Activated CD8-positive, alpha-beta T cell treated with anti-CD3 and anti-CD28 coated beads for 36 hours (primary cell): ENCODE data around the gene TOLLIP. TPM values are rescaled to one million over a fixed set of nuclear protein-coding genes. Genes with fewer than 3 reads are reported as not detected.
"Not testable (repeated sequence)": the region's sequence is repeated elsewhere in the genome, so short reads cannot be mapped to it uniquely, and the experiment has no call there.

Experiments
- ATAC-seq: fragments of 200-7000 bp; cut with Tn5 transposase; one replicate; pipeline ENCODE4 v1.10.0; 2021; ENCODE audit warnings: mild to moderate bottlenecking, moderate library complexity
- CTCF ChIA-PET: fragments of 350-600 bp; sonication (Branson Sonifier 250); formaldehyde crosslinking; loops from one replicate; lab custom pipeline; 2021; ENCODE audit warnings: antibody characterized with exemption; lab: Charles Lee
- POLR2A ChIA-PET: fragments of 350-600 bp; sonication (Branson Sonifier 250); formaldehyde crosslinking; loops from one replicate; lab custom pipeline; 2021; ENCODE audit warnings: antibody characterized with exemption; lab: Charles Lee
- DNase-seq: peaks from one replicate; pipeline ENCODE4 v3.0.0-alpha.2; 2020
- H3K27ac Mint-ChIP-seq: one replicate; pipeline ENCODE4 v1.8.0; 2021; ENCODE audit warnings: mild to moderate bottlenecking, mixed read lengths
- H3K27me3 Mint-ChIP-seq: one replicate; pipeline ENCODE4 v1.8.0; 2021; ENCODE audit warnings: mixed read lengths
- H3K36me3 Mint-ChIP-seq: one replicate; pipeline ENCODE4 v1.8.0; 2021; ENCODE audit warnings: low read depth, mixed read lengths
- H3K4me1 Mint-ChIP-seq: one replicate; pipeline ENCODE4 v1.8.0; 2021; ENCODE audit warnings: low read depth, mixed read lengths
- H3K4me3 Mint-ChIP-seq: one replicate; pipeline ENCODE4 v1.8.0; 2021; ENCODE audit warnings: mild to moderate bottlenecking, moderate library complexity, mixed read lengths
- H3K9me3 Mint-ChIP-seq: one replicate; pipeline ENCODE4 v1.8.0; 2021; ENCODE audit warnings: mixed read lengths
- CTCF ChIP-seq: fragments of 200-600 bp; IDR thresholded peaks from one replicate; pipeline ENCODE4 v1.8.0; 2022; ENCODE audit warnings: antibody characterized with exemption, mild to moderate bottlenecking
- intact Hi-C: fragments of 100-400 bp; cut with micrococcal nuclease; formaldehyde crosslinking; loops from one replicate; pipeline ENCODE4 v1.10.0; 2022
- total RNA-seq, 2 experiments: library from RNA; stranded (reverse); gene quantifications; one replicate each; pipeline ENCODE4 v1.2.3, GENCODE V29; 2021

TOLLIP gene
- total RNA-seq, 2 experiments from 2014 or later: 32.4 to 33.1 TPM

DNA sequence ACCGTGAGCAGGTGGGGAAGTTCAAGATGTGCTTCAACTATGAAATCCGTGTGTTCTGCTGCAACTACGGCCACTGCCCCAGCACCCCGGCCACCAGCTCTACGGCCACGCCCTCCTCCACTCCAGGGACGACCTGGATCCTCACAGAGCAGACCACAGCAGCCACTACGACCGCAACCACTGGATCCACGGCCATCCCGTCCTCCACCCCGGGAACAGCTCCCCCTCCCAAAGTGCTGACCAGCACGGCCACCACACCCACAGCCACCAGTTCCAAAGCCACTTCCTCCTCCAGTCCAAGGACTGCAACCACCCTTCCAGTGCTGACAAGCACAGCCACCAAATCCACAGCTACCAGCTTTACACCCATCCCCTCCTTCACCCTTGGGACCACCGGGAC lies 63.7 kb downstream of the TOLLIP start:
- POLR2A ChIA-PET, H3K9me3 Mint-ChIP-seq, DNase-seq, ATAC-seq, CTCF ChIA-PET, H3K4me1 Mint-ChIP-seq, intact Hi-C loops, H3K36me3 Mint-ChIP-seq, H3K27ac Mint-ChIP-seq, H3K27me3 Mint-ChIP-seq, H3K4me3 Mint-ChIP-seq: not testable (repeated sequence)

DNA sequence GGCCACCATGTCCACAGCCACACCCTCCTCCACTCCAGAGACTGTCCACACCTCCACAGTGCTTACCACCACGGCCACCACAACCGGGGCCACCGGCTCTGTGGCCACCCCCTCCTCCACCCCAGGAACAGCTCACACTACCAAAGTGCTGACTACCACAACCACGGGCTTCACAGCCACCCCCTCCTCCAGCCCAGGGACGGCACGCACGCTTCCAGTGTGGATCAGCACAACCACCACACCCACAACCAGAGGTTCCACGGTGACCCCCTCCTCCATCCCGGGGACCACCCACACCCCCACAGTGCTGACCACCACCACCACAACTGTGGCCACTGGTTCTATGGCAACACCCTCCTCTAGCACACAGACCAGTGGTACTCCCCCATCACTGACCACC lies 64.9 kb downstream of the TOLLIP start:
- H3K4me3 Mint-ChIP-seq, H3K27ac Mint-ChIP-seq, H3K9me3 Mint-ChIP-seq, H3K36me3 Mint-ChIP-seq, ATAC-seq, intact Hi-C loops, H3K27me3 Mint-ChIP-seq, POLR2A ChIA-PET, CTCF ChIA-PET, H3K4me1 Mint-ChIP-seq, DNase-seq: not testable (repeated sequence)

DNA sequence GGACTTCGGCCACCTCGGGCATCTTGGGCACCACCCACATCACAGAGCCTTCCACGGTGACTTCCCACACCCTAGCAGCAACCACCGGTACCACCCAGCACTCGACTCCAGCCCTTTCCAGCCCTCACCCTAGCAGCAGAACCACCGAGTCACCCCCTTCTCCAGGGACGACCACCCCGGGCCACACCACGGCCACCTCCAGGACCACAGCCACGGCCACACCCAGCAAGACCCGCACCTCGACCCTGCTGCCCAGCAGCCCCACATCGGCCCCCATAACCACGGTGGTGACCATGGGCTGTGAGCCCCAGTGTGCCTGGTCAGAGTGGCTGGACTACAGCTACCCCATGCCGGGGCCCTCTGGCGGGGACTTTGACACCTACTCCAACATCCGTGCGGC lies 65.9 kb downstream of the TOLLIP start:
- CTCF ChIA-PET, H3K4me1 Mint-ChIP-seq, H3K27me3 Mint-ChIP-seq: not testable (repeated sequence)

DNA sequence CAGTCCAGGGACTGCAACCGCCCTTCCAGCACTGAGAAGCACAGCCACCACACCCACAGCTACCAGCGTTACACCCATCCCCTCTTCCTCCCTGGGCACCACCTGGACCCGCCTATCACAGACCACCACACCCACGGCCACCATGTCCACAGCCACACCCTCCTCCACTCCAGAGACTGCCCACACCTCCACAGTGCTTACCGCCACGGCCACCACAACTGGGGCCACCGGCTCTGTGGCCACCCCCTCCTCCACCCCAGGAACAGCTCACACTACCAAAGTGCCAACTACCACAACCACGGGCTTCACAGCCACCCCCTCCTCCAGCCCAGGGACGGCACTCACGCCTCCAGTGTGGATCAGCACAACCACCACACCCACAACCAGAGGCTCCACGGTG lies 66.7 kb downstream of the TOLLIP start:
- CTCF ChIA-PET, POLR2A ChIA-PET, ATAC-seq, H3K4me1 Mint-ChIP-seq, intact Hi-C loops, DNase-seq, H3K27ac Mint-ChIP-seq, H3K36me3 Mint-ChIP-seq, H3K27me3 Mint-ChIP-seq, H3K4me3 Mint-ChIP-seq, H3K9me3 Mint-ChIP-seq: not testable (repeated sequence)

More for the DNA sequence above, 65.9 kb downstream of the TOLLIP start:
- H3K9me3 Mint-ChIP-seq, POLR2A ChIA-PET, H3K27ac Mint-ChIP-seq, DNase-seq, H3K4me3 Mint-ChIP-seq, H3K36me3 Mint-ChIP-seq, intact Hi-C loops, ATAC-seq: not testable (repeated sequence)

- no peaks in the 10 kb centered on the region for H3K9me3 Mint-ChIP-seq
- no peak for TF ChIP-seq CTCF
- H3K27ac Mint-ChIP-seq: no peak overlapping the region
- ChIA-PET POLR2A (no interaction called here), CTCF (no interaction called here)
- no peak for DNase-seq
- H3K4me1 Mint-ChIP-seq: no peaks in the 10 kb centered on the region
- intact Hi-C loops: no loop called here
- H3K27me3 Mint-ChIP-seq: no peaks in the 10 kb centered on the region
- H3K36me3 Mint-ChIP-seq: no peaks in the 10 kb centered on the region
- no peak for ATAC-seq
- no peak overlapping the region for H3K4me3 Mint-ChIP-seq
Observed at GRCh38 chr11:1242289-1242688, 67.1 kb downstream of the TOLLIP start.

DNA sequence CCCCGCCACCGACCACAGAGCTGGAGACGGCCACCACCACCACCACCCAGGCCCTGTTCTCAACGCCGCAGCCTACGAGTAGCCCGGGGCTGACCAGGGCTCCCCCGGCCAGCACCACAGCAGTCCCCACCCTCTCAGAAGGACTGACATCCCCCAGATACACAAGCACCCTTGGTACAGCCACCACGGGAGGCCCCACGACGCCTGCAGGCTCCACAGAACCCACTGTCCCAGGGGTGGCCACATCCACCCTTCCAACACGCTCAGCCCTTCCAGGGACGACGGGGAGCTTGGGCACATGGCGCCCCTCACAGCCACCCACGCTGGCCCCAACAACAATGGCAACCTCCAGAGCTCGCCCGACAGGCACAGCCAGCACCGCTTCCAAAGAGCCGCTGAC lies 67.7 kb downstream of the TOLLIP start:
- TF ChIP-seq CTCF: no peak
- no peaks in the 10 kb centered on the region for H3K36me3 Mint-ChIP-seq

GRCh38 chr11:1240771-1241170 lies 68.7 kb downstream of the TOLLIP start:
- no peaks in the 10 kb centered on the region for H3K36me3 Mint-ChIP-seq
- intact Hi-C loops: no loop called here
- H3K4me3 Mint-ChIP-seq: no peak overlapping the region
- ChIA-PET POLR2A (no interaction called here), CTCF (no interaction called here)
- H3K27ac Mint-ChIP-seq: no peak overlapping the region
- H3K27me3 Mint-ChIP-seq: no peaks in the 10 kb centered on the region
- no peaks in the 10 kb centered on the region for H3K4me1 Mint-ChIP-seq
- DNase-seq (no peak), ATAC-seq (no peak)
- H3K9me3 Mint-ChIP-seq: no peaks in the 10 kb centered on the region
- no peak for TF ChIP-seq CTCF

More for the DNA sequence above, 67.7 kb downstream of the TOLLIP start:
- H3K4me3 Mint-ChIP-seq: no peak overlapping the region
- ChIA-PET CTCF (no interaction called here), POLR2A (no interaction called here)
- no peaks in the 10 kb centered on the region for H3K27me3 Mint-ChIP-seq
- H3K27ac Mint-ChIP-seq: no peak overlapping the region
- intact Hi-C loops: no loop called here
- ATAC-seq (no peak), DNase-seq (no peak)
- no peaks in the 10 kb centered on the region for H3K9me3 Mint-ChIP-seq
- no peaks in the 10 kb centered on the region for H3K4me1 Mint-ChIP-seq
